Central memory CD4-positive, alpha-beta T cell (primary cell): ENCODE measurements around the gene GFPT2.

Source experiments
- DNase-seq: peaks from one replicate; pipeline ENCODE4 v3.0.0; 2022
- total RNA-seq, 3 experiments: gene quantifications; one replicate each; lab custom pipeline; 2026; lab: John Stamatoyannopoulos, UW

Gene GFPT2
- total RNA-seq: 0 to 1.9 (median 0.18) reads per million in 3 experiments

GRCh38 chr5:180353048-180353979 is at the start of gene GFPT2:
TSS of gene GFPT2 (minus strand) at chr5:180353336. CDS start at chr5:180353217, 119 bp downstream.
- peak; percentile 72 for DNase-seq

- no peak for DNase-seq
Observed at GRCh38 chr5:180402716-180403115, 49.6 kb upstream of the GFPT2 start.

- DNase-seq: no peak
Observed at GRCh38 chr5:180401229-180401907, 48.2 kb upstream of the GFPT2 start.

- DNase-seq: no peak
Observed at GRCh38 chr5:180400416-180400815, 47.3 kb upstream of the GFPT2 start.

- no peak for DNase-seq
Observed at GRCh38 chr5:180399401-180400215, 46.5 kb upstream of the GFPT2 start.

GRCh38 chr5:180396926-180397325 is 43.8 kb upstream of the GFPT2 start:
- no peak for DNase-seq

- DNase-seq: no peak
Observed at GRCh38 chr5:180395540-180396274, 42.6 kb upstream of the GFPT2 start.

- DNase-seq: no peak
Observed at GRCh38 chr5:180394031-180394636, 41.0 kb upstream of the GFPT2 start.

- DNase-seq: no peak
Observed at GRCh38 chr5:180391276-180391675, 38.1 kb upstream of the GFPT2 start.

- DNase-seq: no peak
Observed at GRCh38 chr5:180390441-180391190, 37.5 kb upstream of the GFPT2 start.

GRCh38 chr5:180389252-180390101 is 36.3 kb upstream of the GFPT2 start:
- DNase-seq: no peak

- DNase-seq: no peak
Observed at GRCh38 chr5:180387798-180388197, 34.7 kb upstream of the GFPT2 start.

GRCh38 chr5:180382926-180383325 is 29.8 kb upstream of the GFPT2 start:
- no peak for DNase-seq

- no peak for DNase-seq
Observed at GRCh38 chr5:180381851-180382480, 28.8 kb upstream of the GFPT2 start.

GRCh38 chr5:180381428-180381827 is 28.3 kb upstream of the GFPT2 start:
- DNase-seq: no peak

GRCh38 chr5:180380856-180381255 is 27.7 kb upstream of the GFPT2 start:
- no peak for DNase-seq

- no peak for DNase-seq
Observed at GRCh38 chr5:180380441-180380840, 27.3 kb upstream of the GFPT2 start.

- DNase-seq: no peak
Observed at GRCh38 chr5:180379355-180380070, 26.4 kb upstream of the GFPT2 start.
